Measurements from ENCODE around the gene PIP5K1B. TPM values are rescaled to one million over a fixed set of nuclear protein-coding genes. Genes with fewer than 3 reads are reported as not detected.

PIP5K1B gene
- total RNA-seq, 2 donors from 2014 or later = 3.9 to 7.1 TPM

DNA sequence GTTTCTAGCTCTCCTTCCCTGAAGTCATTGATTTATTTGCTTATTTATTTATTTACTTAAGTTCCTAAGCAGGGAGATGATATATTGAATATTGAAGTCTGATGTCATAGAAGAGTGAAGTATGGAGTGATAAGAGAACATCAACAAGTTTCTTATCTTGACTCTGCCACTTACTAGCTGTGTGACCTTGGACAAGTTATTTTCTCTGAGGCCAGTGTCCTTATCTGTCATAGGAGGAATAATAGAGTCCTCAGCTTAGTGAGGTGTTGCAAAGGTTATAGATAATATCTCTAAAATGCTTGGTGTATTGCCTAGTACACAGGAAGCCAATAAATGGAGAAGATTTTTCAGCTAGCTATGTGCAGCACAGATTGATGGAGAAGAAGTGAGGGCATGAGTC lies 32.4 kb upstream of the PIP5K1B start:
- TF ChIP-seq, protein P1, sequence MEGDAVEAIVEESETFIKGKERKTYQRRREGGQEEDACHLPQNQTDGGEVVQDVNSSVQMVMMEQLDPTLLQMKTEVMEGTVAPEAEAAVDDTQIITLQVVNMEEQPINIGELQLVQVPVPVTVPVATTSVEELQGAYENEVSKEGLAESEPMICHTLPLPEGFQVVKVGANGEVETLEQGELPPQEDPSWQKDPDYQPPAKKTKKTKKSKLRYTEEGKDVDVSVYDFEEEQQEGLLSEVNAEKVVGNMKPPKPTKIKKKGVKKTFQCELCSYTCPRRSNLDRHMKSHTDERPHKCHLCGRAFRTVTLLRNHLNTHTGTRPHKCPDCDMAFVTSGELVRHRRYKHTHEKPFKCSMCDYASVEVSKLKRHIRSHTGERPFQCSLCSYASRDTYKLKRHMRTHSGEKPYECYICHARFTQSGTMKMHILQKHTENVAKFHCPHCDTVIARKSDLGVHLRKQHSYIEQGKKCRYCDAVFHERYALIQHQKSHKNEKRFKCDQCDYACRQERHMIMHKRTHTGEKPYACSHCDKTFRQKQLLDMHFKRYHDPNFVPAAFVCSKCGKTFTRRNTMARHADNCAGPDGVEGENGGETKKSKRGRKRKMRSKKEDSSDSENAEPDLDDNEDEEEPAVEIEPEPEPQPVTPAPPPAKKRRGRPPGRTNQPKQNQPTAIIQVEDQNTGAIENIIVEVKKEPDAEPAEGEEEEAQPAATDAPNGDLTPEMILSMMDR (IDR thresholded peaks at IDR 0.05) = no peak
- DNase-seq (ENCODE audit: low spot score) = no peak
- Histone ChIP-seq H3K4me3 (no peak overlapping the region), H3K4me1 (ENCODE audit: control insufficient read depth in 1 of 2, low read depth in 2 of 2) (no peaks in the 10 kb centered on the region), H3K27ac (no peak overlapping the region), H3K9me3 (no peaks in the 10 kb centered on the region), H3K27me3 (replicated peaks; ENCODE audit: insufficient read depth) (no peaks in the 10 kb centered on the region), H3K36me3 (no peaks in the 10 kb centered on the region)
- ATAC-seq (ENCODE audit: insufficient number of reproducible peaks, low FRiP score, low read depth) = no peak

DNA sequence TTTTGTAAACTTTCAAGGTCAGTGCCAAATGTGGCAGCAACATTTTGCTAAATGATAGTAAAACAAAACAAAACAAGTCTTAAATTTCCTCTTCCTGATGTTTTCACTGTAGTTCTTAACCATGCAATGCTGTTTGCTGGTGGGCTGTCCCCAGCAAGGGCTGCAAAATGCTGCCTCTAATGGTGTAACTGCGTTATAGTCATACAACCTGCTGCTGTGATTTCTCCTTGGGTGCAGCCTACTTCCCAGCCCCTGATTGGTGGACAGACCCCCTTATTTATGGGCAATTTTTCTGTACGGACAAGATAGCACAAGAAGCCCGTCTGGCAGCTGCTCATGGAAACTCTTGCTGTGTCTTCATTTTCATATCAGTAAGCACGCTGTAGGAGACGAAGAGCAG lies 26.6 kb upstream of the PIP5K1B start:
- no peaks in the 10 kb centered on the region for H3K4me1 ChIP-seq (ENCODE audit: control insufficient read depth in 1 of 2, low read depth in 2 of 2)
- no peaks in the 10 kb centered on the region for H3K36me3 ChIP-seq
- H3K9me3 ChIP-seq = no peaks in the 10 kb centered on the region
- TF ChIP-seq, protein P1 (IDR thresholded peaks at IDR 0.05) = peak; percentile 16
- ATAC-seq (ENCODE audit: insufficient number of reproducible peaks, low FRiP score, low read depth) = no peak
- H3K4me3 ChIP-seq = no peak overlapping the region
- no peak for DNase-seq (ENCODE audit: low spot score)
- no peak overlapping the region for H3K27ac ChIP-seq
- H3K27me3 ChIP-seq (replicated peaks; ENCODE audit: insufficient read depth) = no peaks in the 10 kb centered on the region

DNA sequence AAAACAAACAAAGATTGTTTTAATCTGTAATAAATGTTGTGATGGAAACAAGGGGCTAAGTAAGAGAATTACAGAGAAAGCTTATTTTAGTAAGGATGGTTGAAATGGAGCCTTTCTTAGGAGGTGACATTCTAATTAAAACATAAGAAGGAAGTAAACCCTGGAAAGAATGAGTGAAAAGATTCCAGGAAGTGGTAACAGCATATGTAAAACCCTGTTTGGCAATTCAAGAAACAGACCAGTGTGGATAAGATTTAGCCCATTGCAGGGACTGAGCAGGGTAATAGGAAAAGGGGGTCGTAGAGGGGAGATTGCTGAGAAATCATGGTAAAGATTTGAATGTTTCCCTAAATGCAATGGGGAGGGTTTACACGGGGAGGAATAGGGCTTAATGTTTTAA lies 21.6 kb upstream of the PIP5K1B start:
- Histone ChIP-seq H3K9me3 (no peaks in the 10 kb centered on the region), H3K4me1 (ENCODE audit: control insufficient read depth in 1 of 2, low read depth in 2 of 2) (no peaks in the 10 kb centered on the region), H3K36me3 (no peaks in the 10 kb centered on the region), H3K4me3 (no peak overlapping the region), H3K27me3 (replicated peaks; ENCODE audit: insufficient read depth) (no peaks in the 10 kb centered on the region), H3K27ac (no peak overlapping the region)
- ATAC-seq (ENCODE audit: insufficient number of reproducible peaks, low FRiP score, low read depth) = no peak
- TF ChIP-seq, protein P1 (IDR thresholded peaks at IDR 0.05) = no peak
- no peak for DNase-seq (ENCODE audit: low spot score)

DNA sequence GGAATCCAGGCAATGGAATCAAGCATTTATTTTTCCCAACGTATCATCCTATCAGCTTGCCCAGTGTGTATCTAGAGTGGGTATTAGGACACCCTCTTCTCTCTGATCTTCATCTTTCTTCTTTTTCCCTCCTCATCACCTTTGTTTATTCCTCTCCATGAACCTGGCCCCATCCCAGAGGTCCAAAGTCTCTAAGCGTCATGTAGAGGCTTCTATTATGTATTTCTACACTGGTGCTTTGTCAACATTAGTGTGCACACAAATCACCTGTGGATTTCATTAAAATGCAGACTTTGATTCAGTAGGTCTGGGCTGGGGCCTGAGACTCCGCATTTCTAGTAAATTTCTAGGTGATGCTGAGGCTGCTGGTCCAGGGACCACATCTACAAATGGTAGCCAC lies 19.8 kb upstream of the PIP5K1B start:
- H3K4me1 ChIP-seq (ENCODE audit: control insufficient read depth in 1 of 2, low read depth in 2 of 2) = peaks cover 6 to 12% of the 10 kb centered on the region in 2 donors
- ATAC-seq (ENCODE audit: insufficient number of reproducible peaks, low FRiP score, low read depth) (no peak), DNase-seq (ENCODE audit: low spot score) (no peak)
- H3K27ac ChIP-seq = no peak overlapping the region
- H3K27me3 ChIP-seq (replicated peaks; ENCODE audit: insufficient read depth) = no peaks in the 10 kb centered on the region
- no peaks in the 10 kb centered on the region for H3K9me3 ChIP-seq
- H3K4me3 ChIP-seq = no peak overlapping the region
- no peaks in the 10 kb centered on the region for H3K36me3 ChIP-seq
- TF ChIP-seq, protein P1 (IDR thresholded peaks at IDR 0.05) = no peak

DNA sequence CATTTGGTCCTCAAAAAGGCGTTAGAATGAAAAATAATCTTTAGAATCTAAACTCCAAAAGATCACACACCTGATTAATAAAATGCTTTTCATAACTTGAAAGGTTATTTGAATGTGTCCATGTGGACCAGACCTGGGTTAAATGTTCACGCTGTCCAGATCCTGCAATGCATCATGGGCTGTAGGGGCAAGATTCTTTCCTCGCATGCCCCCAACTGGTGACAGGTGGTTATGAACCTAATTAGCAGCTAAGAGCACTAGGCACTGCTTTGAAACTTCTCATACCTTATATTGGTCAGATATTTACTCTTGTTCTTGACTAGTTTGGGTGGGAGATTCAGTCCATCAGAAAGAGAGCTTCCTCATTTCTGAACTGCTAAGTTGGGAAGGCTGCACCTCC lies 19.3 kb upstream of the PIP5K1B start:
- Histone ChIP-seq H3K27ac (no peak overlapping the region), H3K36me3 (no peaks in the 10 kb centered on the region), H3K4me1 (ENCODE audit: control insufficient read depth in 1 of 2, low read depth in 2 of 2) (peaks cover 8 to 17% of the 10 kb centered on the region in 2 donors), H3K27me3 (replicated peaks; ENCODE audit: insufficient read depth) (no peaks in the 10 kb centered on the region), H3K9me3 (no peaks in the 10 kb centered on the region), H3K4me3 (no peak overlapping the region)
- ATAC-seq (ENCODE audit: insufficient number of reproducible peaks, low FRiP score, low read depth) = no peak
- TF ChIP-seq, protein P1 (IDR thresholded peaks at IDR 0.05) = no peak
- no peak for DNase-seq (ENCODE audit: low spot score)
